ENCODE measurements around the gene C14orf180.

C14orf180 gene

DNA sequence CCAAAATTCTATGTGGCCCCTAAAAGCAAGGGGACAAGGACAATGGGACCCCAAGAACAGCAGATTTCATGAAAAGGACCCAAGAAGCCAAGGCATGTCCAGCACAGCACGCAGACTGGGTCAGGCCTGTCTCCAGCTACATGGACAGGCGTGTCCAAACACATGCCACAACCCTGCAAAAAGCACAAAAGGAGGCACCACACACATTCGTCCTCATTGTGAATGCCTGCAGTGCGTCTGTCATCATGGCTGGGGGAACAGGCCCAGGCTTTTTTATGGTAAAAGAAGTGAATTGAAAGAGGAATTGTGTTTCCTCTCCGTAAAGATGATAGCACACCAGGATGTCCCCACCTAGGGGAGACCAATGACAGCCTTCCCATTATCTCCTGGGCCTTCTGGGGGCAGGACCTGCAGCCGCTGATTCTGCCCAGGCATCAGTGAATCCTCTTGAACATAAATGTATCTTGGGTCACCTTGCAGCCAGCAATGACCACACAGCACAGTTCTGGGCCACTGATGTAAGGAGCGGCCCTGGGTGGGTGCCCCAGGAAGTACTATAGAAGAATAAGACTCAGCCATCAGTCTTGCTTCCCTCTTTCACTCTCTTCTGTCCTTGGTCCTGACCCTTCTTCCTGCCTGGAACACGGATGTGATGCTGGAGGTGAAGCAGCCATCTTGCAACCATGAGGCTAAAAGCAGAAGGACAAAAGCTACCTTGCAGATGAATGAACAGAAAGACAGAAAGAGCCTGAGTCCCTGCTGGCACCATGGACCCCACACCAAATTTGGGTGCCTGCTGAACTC, 29.8 kb upstream of the C14orf180 start:
- CTCF ChIA-PET = no interaction called here
- no peak for DNase-seq (ENCODE audit: low read depth, low spot score)
- H3K4me3 ChIP-seq (ENCODE audit: low read depth, low read length) = no peak overlapping the region
- TF ChIP-seq, protein P1, sequence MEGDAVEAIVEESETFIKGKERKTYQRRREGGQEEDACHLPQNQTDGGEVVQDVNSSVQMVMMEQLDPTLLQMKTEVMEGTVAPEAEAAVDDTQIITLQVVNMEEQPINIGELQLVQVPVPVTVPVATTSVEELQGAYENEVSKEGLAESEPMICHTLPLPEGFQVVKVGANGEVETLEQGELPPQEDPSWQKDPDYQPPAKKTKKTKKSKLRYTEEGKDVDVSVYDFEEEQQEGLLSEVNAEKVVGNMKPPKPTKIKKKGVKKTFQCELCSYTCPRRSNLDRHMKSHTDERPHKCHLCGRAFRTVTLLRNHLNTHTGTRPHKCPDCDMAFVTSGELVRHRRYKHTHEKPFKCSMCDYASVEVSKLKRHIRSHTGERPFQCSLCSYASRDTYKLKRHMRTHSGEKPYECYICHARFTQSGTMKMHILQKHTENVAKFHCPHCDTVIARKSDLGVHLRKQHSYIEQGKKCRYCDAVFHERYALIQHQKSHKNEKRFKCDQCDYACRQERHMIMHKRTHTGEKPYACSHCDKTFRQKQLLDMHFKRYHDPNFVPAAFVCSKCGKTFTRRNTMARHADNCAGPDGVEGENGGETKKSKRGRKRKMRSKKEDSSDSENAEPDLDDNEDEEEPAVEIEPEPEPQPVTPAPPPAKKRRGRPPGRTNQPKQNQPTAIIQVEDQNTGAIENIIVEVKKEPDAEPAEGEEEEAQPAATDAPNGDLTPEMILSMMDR (IDR thresholded peaks at IDR 0.05; ENCODE audit: insufficient read depth, low read length, missing control alignments) = no peak
- POLR2A ChIA-PET = no interaction called here

DNA sequence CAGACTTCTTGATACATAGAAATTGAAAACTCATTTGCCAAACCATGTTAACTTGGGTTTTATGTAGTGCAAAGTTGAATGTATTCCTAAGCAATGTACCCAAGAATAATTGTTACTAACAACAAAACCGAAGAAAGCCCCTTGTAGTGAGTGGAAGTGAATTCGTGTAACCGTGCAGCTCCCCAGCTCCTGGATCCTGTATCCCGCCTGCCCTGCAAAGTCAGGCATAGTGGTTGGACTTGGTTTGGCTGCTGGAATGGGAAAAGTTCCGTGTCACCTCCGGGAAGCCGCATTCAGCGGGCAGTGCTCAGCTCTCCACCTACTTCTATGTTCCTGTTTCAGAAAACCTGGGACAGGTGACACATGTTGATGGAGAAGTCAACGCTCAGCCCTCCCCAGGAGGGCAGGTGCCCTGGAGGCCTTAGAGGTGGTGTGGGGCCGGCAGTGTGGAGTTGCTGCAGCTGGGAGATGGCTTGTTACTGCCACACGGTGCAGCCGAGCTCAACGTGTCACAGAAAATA, 29.2 kb upstream of the C14orf180 start:
- DNase-seq (ENCODE audit: low read depth, low spot score) = no peak
- POLR2A ChIA-PET = no interaction called here
- TF ChIP-seq, protein P1 (IDR thresholded peaks at IDR 0.05; ENCODE audit: insufficient read depth, low read length, missing control alignments) = no peak
- CTCF ChIA-PET = no interaction called here
- no peak overlapping the region for H3K4me3 ChIP-seq (ENCODE audit: low read depth, low read length)

DNA sequence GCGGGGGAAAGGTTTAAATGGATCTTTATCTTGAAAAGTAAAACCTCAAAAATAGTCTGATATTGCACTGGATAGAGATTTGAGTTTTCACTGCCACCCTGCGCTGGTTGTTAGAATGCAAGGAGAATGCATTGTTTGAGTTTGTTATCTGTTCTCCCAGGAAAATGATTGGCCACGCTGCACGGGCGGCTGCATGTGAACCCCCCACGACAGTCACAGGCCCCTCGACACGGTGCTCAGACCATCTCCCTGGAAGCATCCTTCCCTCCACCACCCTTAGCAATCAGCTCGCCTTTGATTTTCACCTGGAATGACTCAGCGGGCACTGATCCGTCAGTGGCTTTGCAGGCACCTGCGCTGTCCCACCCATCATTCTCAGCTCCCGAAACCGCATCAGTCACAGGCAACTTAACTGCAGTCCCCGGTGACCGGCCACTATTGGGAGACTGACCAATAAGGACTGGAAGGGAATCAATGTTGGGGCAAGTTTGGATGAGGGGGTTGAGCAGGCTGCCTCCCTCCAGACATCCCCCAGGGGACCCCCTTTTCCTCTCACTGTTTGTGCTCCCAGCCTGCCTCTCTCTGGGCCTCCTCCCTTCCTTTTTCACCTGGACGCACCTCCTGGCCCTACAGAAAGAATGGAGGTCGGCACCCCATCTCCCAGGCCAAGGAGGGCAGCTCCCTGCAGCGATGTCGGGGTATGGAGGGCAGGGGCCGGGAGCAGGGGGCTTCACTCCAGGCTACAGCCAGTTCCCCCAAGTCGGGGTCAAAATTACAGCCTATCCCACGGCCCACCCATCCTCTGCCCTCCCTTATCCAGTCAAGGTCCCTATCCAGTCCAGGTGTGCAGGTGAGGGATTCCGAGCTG, 28.5 kb upstream of the C14orf180 start:
- no peak for DNase-seq (ENCODE audit: low read depth, low spot score)
- CTCF ChIA-PET = no interaction called here
- POLR2A ChIA-PET = no interaction called here
- TF ChIP-seq, protein P1 (IDR thresholded peaks at IDR 0.05; ENCODE audit: insufficient read depth, low read length, missing control alignments) = no peak
- H3K4me3 ChIP-seq (ENCODE audit: low read depth, low read length) = no peak overlapping the region

DNA sequence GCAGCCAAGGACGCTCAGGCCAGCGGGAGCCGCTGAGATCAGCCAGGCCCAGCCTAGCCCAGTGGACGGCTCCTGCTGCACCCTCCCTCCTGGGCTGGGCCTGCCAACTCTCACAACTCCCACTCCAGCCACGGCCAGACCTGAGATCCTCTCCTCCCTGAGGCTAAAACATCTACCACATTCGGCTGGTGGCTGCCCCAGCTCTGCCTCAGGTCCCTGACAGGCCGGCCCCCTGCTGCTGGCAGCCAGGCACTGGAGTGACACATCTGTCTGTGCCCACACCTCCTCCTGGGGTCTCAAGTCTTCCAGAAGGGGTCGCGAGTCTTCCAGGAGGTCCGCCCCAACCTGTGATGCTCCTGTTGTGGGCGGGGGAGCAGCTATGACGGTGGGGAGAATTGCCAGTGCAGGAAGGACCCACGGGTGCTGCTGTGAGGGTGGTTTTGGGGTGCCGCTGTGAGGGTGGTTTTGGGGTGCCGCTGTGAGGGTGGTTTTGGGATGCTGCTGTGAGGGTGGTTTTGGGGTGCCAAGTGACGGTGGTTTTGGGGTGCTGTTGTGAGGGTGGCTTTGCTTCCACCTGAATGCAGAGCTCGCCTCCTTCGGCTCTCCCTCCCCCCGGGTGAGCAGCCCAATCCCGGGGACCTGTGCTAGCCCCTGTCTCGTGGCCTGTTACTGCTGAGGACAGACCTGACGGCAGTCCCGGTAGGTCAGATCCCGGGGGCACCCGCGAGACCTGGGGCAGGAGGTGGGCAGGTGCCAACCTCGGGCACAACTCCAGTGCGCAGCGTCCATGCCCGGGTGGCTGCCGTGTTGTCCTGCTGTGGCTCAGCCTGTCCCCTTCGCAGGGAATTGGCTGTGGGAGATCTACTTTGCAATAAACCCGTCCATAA, 27.5 kb upstream of the C14orf180 start:
- ChIA-PET CTCF (no interaction called here), POLR2A (no interaction called here)
- TF ChIP-seq, protein P1 (IDR thresholded peaks at IDR 0.05; ENCODE audit: insufficient read depth, low read length, missing control alignments) = no peak
- no peak overlapping the region for H3K4me3 ChIP-seq (ENCODE audit: low read depth, low read length)
- no peak for DNase-seq (ENCODE audit: low read depth, low spot score)

DNA sequence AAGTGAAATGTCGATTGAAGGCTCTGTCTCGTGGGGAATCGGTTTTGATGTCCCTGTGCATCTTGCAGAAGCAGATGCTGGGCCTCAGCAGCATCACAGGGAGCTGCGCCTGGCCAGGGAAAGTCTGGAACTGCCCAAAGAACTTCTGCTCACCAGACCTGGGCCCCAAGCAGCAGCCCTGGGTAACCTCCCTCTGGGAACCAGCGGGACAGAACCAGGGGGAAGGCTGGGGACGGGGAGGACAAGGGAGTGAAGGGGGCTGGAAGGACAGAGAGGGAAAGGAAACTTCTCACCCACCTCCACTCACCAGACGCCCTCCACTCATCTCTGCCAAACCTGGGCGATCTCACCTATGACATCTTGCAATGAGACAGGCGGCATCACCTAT, 26.8 kb upstream of the C14orf180 start:
- no peak for DNase-seq (ENCODE audit: low read depth, low spot score)
- ChIA-PET POLR2A (no interaction called here), CTCF (no interaction called here)
- H3K4me3 ChIP-seq (ENCODE audit: low read depth, low read length) = no peak overlapping the region
- TF ChIP-seq, protein P1 (IDR thresholded peaks at IDR 0.05; ENCODE audit: insufficient read depth, low read length, missing control alignments) = no peak
